ENCODE results near the gene CCDC117. TPM values are rescaled to one million over a fixed set of nuclear protein-coding genes. Genes with fewer than 3 reads are reported as not detected.

CCDC117 gene
- total RNA-seq, 6 experiments from 2014 or later: 15.3 to 24.4 (median 18.0) TPM

GRCh38 chr22:28832731-28833130 is 60.2 kb downstream of the CCDC117 start:
- Histone ChIP-seq H3K27ac (no peak overlapping the region), H3K4me3 (no peak overlapping the region), H3K9me3 (no peaks in the 10 kb centered on the region), H3K27me3 (no peaks in the 10 kb centered on the region), H3K36me3 (no peaks in the 10 kb centered on the region), H3K4me1 (peaks cover 0 to 22% (median 10%) of the 10 kb centered on the region in 4 donors)
- no peak for DNase-seq
- ATAC-seq: no peak
- TF ChIP-seq POLR2A (IDR thresholded peaks at IDR 0.05) (no peak), CTCF (IDR thresholded peaks at IDR 0.05) (no peak)
- WGBS (ENCODE audit: insufficient coverage, low coverage, low lambda C conversion rate, missing lambda C conversion rate): 100% methylated on average over 1 of the region's 1 CpG
- intact Hi-C loops (cut with DNase I): loop anchor here (5.0 to 10.0 kb wide), 2 partner anchors 225 to 228 kb away; no protein-coding TSS in a partner anchor

GRCh38 chr22:28833276-28833923 is 60.9 kb downstream of the CCDC117 start:
- H3K36me3 ChIP-seq: no peaks in the 10 kb centered on the region
- H3K27ac ChIP-seq: no peak overlapping the region
- no peaks in the 10 kb centered on the region for H3K9me3 ChIP-seq
- H3K27me3 ChIP-seq: no peaks in the 10 kb centered on the region
- peaks cover 0 to 19% (median 8%) of the 10 kb centered on the region in 4 donors for H3K4me1 ChIP-seq
- intact Hi-C loops (cut with DNase I): loop anchor here (5.0 to 10.0 kb wide), 2 partner anchors 226 to 229 kb away; no protein-coding TSS in a partner anchor
- 82% methylated on average over 3 of the region's 3 CpGs for WGBS (ENCODE audit: insufficient coverage, low coverage, low lambda C conversion rate, missing lambda C conversion rate)
- TF ChIP-seq CTCF (IDR thresholded peaks at IDR 0.05) (no peak), POLR2A (IDR thresholded peaks at IDR 0.05) (no peak)
- no peak overlapping the region for H3K4me3 ChIP-seq
- ATAC-seq: no peak
- DNase-seq: no peak

GRCh38 chr22:28835630-28836189 is 63.2 kb downstream of the CCDC117 start:
- Histone ChIP-seq H3K4me1 (no peaks in the 10 kb centered on the region), H3K36me3 (no peaks in the 10 kb centered on the region), H3K27me3 (no peaks in the 10 kb centered on the region), H3K4me3 (no peak overlapping the region), H3K9me3 (no peaks in the 10 kb centered on the region), H3K27ac (no peak overlapping the region)
- 100% methylated on average over 1 of the region's 11 CpGs for WGBS (ENCODE audit: insufficient coverage, low coverage, low lambda C conversion rate, missing lambda C conversion rate)
- DNase-seq (no peak), ATAC-seq (peak in 1 of 4 donors; percentile 41)
- intact Hi-C loops (cut with DNase I): loop anchor here in 1 of 2 donors (10.0 kb wide), 1 partner anchor 231 kb away; no protein-coding TSS in a partner anchor
- no peak for TF ChIP-seq CTCF (IDR thresholded peaks at IDR 0.05)
- TF ChIP-seq POLR2A (IDR thresholded peaks at IDR 0.05): no peak

GRCh38 chr22:28837640-28838039 is 65.1 kb downstream of the CCDC117 start:
- ATAC-seq (no peak), DNase-seq (no peak)
- no peak overlapping the region for H3K4me3 ChIP-seq
- no peak overlapping the region for H3K27ac ChIP-seq
- 100% methylated on average over 3 of the region's 6 CpGs for WGBS (ENCODE audit: insufficient coverage, low coverage, low lambda C conversion rate, missing lambda C conversion rate)
- TF ChIP-seq CTCF (IDR thresholded peaks at IDR 0.05): no peak
- no peak for TF ChIP-seq POLR2A (IDR thresholded peaks at IDR 0.05)
- H3K4me1 ChIP-seq: no peaks in the 10 kb centered on the region
- no peaks in the 10 kb centered on the region for H3K27me3 ChIP-seq
- intact Hi-C loops (cut with DNase I): loop anchor here in 1 of 2 donors (10.0 kb wide), 1 partner anchor 233 kb away; no protein-coding TSS in a partner anchor
- no peaks in the 10 kb centered on the region for H3K9me3 ChIP-seq
- no peaks in the 10 kb centered on the region for H3K36me3 ChIP-seq

Small RNA genes lying within 50 kb of the gene (small RNA-seq; reads per million reads assigned to genes)
- gene Z93930.1: 0 reads per million in 2 experiments

Other genes starting within 250 kb of the CCDC117 start
- 10 to 100 TPM in 5 of 6 experiments, 1 to 10 TPM in 1; 9.4 to 38.3 (median 15.0) TPM for gene TTC28, start 92.9 kb upstream of the CCDC117 start, total RNA-seq
- 1 to 10 TPM; 2.0 to 6.3 (median 4.2) TPM for gene CHEK2, start 30.9 kb upstream of the CCDC117 start, total RNA-seq
- gene HSCB, start 30.7 kb upstream of the CCDC117 start, total RNA-seq: 10 to 100 TPM; 11.6 to 29.0 (median 13.4) TPM
- gene XBP1, start 27.9 kb downstream of the CCDC117 start, total RNA-seq: 100 to 1,000 TPM; 298 to 624 (median 414) TPM
- gene ZNRF3, start 110.9 kb downstream of the CCDC117 start, total RNA-seq: 1 to 10 TPM; 5.8 to 9.2 (median 6.9) TPM

Data from right lobe of liver (tissue), 6 donors.